HEK293 (cell line): Measurements from ENCODE around the gene FOXO3B.
"Not testable (repeated sequence)": the region's sequence is repeated elsewhere in the genome, so short reads cannot be mapped to it uniquely, and the experiment has no call there.

Source experiments
- CTCF ChIA-PET: fragments of 350-600 bp; formaldehyde crosslinking; extraction: SDS; loops from one replicate; lab custom pipeline; 2021; ENCODE audit warnings: antibody characterized with exemption; lab: Yijun Ruan, JAX
- POLR2A ChIA-PET: fragments of 300-600 bp; formaldehyde crosslinking; extraction: SDS; loops from one replicate; lab custom pipeline; 2020; ENCODE audit warnings: antibody characterized with exemption, inconsistent platforms; lab: Yijun Ruan, JAX
- H3K27ac ChIP-seq: fragments of 200-500 bp; sonication (Bioruptor generic); 2 replicates; pipeline ENCODE4 v1.5.1; 2014; ENCODE audit warnings: low read depth, low read length, control low read depth, inconsistent platforms; ENCODE audit errors: extremely low read depth
- H3K36me3 ChIP-seq, 2 experiments: fragments of 200-500 bp in 1 of 2; sonication (Bioruptor generic) in 1 of 2; 1 replicate in 1 of 2; 2 replicates in 1 of 2; pipeline ENCODE4 v1.5.1; 2014 to 2017; ENCODE audit warnings: inconsistent platforms in 2 of 2, low read length in 2 of 2; ENCODE audit not compliant: control insufficient read depth in 2 of 2, insufficient read depth in 1 of 2
- H3K4me1 ChIP-seq: fragments of 200-500 bp; sonication (Bioruptor generic); 2 replicates; pipeline ENCODE4 v1.5.1; 2014; ENCODE audit warnings: mild to moderate bottlenecking, low read length, inconsistent platforms; ENCODE audit not compliant: control insufficient read depth, insufficient read depth
- H3K4me3 ChIP-seq: 2 replicates; pipeline ENCODE4 v1.5.1; 2011; ENCODE audit warnings: low read depth, mild to moderate bottlenecking, control low read depth, low read length, moderate library complexity
- H3K9me3 ChIP-seq: fragments of 200-500 bp; sonication (Bioruptor generic); 2 replicates; pipeline ENCODE4 v1.5.1; 2014; ENCODE audit warnings: low read depth, low read length, inconsistent platforms; ENCODE audit not compliant: control insufficient read depth, insufficient read depth
- SCRT2 ChIP-seq: fragments of 450-650 bp; formaldehyde crosslinking; IDR thresholded peaks from 2 replicates; pipeline ENCODE4 v1.5.1; 2016; ENCODE audit warnings: missing biosample characterization, missing genetic modification characterization
- ZNF133 ChIP-seq: fragments of 450-650 bp; formaldehyde crosslinking; IDR thresholded peaks from 2 replicates; pipeline ENCODE4 v1.5.1; 2016; ENCODE audit warnings: missing biosample characterization, missing genetic modification characterization
- ZNF335 ChIP-seq: fragments of 450-650 bp; formaldehyde crosslinking; conservative IDR thresholded peaks from 2 replicates; pipeline ENCODE4 v1.5.1; 2016; ENCODE audit warnings: missing biosample characterization, missing genetic modification characterization
- ZNF654 ChIP-seq: fragments of 450-650 bp; formaldehyde crosslinking; IDR thresholded peaks from 2 replicates; pipeline ENCODE4 v1.5.1; 2016; ENCODE audit warnings: low read depth, missing biosample characterization, missing genetic modification characterization

The FOXO3B gene

DNA sequence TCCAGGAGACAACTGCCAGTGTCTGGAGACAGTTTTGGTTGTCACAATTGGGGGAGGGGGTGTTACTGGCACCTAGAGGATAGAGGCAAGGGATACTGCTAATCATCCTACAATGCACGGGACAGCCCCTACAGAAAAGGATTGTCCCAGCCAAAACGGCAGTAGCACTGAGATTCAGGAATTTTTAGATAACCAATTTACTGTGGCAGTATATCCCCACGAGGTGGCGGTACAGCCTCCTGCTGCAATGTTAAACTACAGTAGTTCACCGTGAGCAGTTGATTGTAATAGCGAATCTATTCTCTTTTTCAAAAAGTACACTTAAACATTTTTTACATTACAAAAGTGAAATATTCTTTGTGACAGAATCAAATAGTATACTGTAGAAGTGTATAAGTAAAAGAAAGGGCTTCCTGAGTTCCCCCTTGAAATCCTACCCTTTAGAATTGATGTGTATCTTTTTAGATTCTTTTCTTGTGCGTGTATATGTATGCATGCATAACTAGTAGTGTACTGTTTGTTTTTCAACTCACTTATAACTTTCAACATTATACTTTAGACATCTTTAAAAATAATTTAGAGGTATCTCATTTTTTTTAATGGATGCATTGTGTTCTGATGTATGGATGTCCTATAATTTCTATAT lies 30.4 kb upstream of the FOXO3B start:
- H3K27ac ChIP-seq, POLR2A ChIA-PET, H3K36me3 ChIP-seq, H3K4me1 ChIP-seq, H3K9me3 ChIP-seq, H3K4me3 ChIP-seq: not testable (repeated sequence)
- CTCF ChIA-PET: interaction anchor here (1.1 kb wide), 1 partner anchor 87 kb away, joined by 3 read pairs; no protein-coding TSS in a partner anchor
- TF ChIP-seq ZNF654 (tag by site-specific recombination): peak; percentile 65
- TF ChIP-seq ZNF335: 0 out of 2 replicates have a peak, but pooled peaks have one; percentile 27

GRCh38 chr17:18708215-18708614 lies 26.1 kb upstream of the FOXO3B start:
- POLR2A ChIA-PET, H3K9me3 ChIP-seq: not testable (repeated sequence)

GRCh38 chr17:18705955-18706354 lies 23.8 kb upstream of the FOXO3B start:
- H3K4me1 ChIP-seq, H3K36me3 ChIP-seq, H3K4me3 ChIP-seq, H3K9me3 ChIP-seq, H3K27ac ChIP-seq, POLR2A ChIA-PET, CTCF ChIA-PET: not testable (repeated sequence)

More at GRCh38 chr17:18708215-18708614, 26.1 kb upstream of the FOXO3B start:
- H3K4me1 ChIP-seq, H3K27ac ChIP-seq, H3K36me3 ChIP-seq, CTCF ChIA-PET, H3K4me3 ChIP-seq: not testable (repeated sequence)

DNA sequence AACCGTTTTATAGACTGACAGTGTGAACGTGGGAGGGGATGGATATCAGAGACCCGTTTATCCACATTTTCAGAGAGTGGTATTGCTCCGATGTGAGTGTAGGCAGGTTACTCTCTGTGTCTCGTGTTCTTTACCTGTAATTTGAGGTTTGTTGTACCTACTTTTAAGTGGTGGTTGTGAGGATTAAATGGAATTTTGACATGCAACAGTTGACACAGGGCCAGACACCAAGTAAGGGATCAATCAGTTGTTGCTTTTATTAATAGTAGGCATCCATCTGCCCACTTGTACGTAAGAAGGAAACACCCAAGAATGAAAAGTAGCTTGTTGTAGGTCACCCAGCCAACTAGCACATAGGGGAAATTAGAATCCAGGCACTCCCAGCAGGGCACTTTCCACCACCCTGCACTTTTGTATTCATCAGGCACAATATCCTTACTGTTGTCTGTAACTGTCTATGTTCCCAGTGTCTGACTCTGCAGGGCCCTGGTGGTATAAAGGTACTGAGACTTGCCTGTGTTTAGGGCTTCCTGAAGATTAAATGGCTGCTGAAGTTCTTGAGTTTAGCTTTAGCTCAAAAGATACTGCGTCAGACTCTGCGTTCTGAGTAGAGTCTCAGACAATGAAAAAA lies 16.5 kb upstream of the FOXO3B start:
- peak overlapping the region; percentile 63 for H3K4me3 ChIP-seq
- H3K9me3 ChIP-seq, H3K27ac ChIP-seq, H3K36me3 ChIP-seq, H3K4me1 ChIP-seq, CTCF ChIA-PET: not testable (repeated sequence)
- TF ChIP-seq ZNF133 (tag by site-specific recombination) (peak; percentile 92), SCRT2 (peak; percentile 53)
- POLR2A ChIA-PET: interaction anchor here (1.2 kb wide), 1 partner anchor 16 kb away, joined by 5 read pairs; the partner anchor contains the start of gene FOXO3B

GRCh38 chr17:18695143-18695542 lies 13.0 kb upstream of the FOXO3B start:
- H3K9me3 ChIP-seq, POLR2A ChIA-PET, H3K4me1 ChIP-seq, CTCF ChIA-PET, H3K36me3 ChIP-seq, H3K27ac ChIP-seq, H3K4me3 ChIP-seq: not testable (repeated sequence)

DNA sequence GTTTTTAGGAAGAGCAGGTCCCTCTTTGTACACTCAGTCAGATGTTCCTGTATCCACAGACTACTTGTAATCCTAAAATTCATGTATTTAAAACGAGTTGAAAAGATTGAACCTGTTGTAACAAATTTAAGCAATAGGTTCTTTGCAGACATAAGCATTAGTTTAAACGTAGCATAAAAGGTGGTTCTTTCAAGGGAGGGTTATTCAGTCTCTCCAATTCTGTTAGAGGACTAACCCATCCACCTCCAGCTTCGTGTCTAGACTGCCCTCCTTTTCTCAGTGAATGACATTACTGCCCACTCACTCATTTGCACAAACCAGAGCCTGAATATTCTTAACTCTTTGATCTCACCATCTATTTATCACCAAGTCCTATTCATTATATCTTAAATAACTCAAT lies 554 bp upstream of the FOXO3B start:
- ChIA-PET CTCF (interaction anchor here (0.7 kb wide), 1 partner anchor 1159 kb away, joined by 3 read pairs; no protein-coding TSS in a partner anchor), POLR2A (interaction anchor here (0.5 to 1.1 kb wide), 4 partner anchors 15 to 226 kb away, joined by 3 to 7 read pairs (median 5); partner anchors contain the start of gene PRPSAP2)
- H3K27ac ChIP-seq: peak overlapping the region; percentile 41; the same call in 1 of the 2 replicates
- not testable (repeated sequence) for H3K4me3 ChIP-seq, H3K9me3 ChIP-seq, H3K4me1 ChIP-seq
- H3K36me3 ChIP-seq: peaks cover 0 to 20% of the 10 kb centered on the region in 2 experiments; a peak in 1 of 3 replicates

- H3K27ac ChIP-seq: not testable (repeated sequence)
Observed at GRCh38 chr17:18677381-18677780, 4.7 kb downstream of the FOXO3B start.

DNA sequence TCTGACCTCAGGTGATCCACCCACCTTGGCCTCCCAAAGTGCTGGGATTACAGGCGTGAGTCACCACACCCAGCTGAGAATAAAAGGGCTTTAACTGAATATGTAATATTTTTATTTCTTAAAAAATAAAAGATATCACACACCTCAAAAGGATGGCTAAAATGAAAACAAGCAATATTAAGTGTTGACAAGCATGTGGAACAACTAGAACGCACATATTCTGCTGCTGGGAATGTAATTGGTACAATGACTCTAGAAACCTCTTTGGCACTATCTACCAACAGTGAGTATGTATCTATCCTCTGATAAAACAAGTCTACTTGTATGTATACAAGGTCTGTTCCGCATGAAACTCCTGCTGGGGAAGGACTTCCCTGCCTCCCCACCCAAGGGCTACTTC lies 5.2 kb downstream of the FOXO3B start:
- peaks cover 8 to 49% of the 10 kb centered on the region in 2 experiments; a peak in 2 of 3 replicates for H3K36me3 ChIP-seq
- H3K9me3 ChIP-seq, H3K27ac ChIP-seq, POLR2A ChIA-PET, CTCF ChIA-PET, H3K4me3 ChIP-seq, H3K4me1 ChIP-seq: not testable (repeated sequence)

More at GRCh38 chr17:18677381-18677780, 4.7 kb downstream of the FOXO3B start:
- H3K4me1 ChIP-seq, H3K4me3 ChIP-seq, H3K9me3 ChIP-seq, CTCF ChIA-PET: not testable (repeated sequence)
- POLR2A ChIA-PET: interaction anchor here (0.6 kb wide), 1 partner anchor 52 kb away, joined by 3 read pairs; no protein-coding TSS in a partner anchor
- peaks cover 8 to 45% of the 10 kb centered on the region in 2 experiments; a peak in 2 of 3 replicates for H3K36me3 ChIP-seq

GRCh38 chr17:18672395-18673227 lies 9.5 kb downstream of the FOXO3B start:
- POLR2A ChIA-PET, CTCF ChIA-PET, H3K4me3 ChIP-seq, H3K9me3 ChIP-seq, H3K4me1 ChIP-seq, H3K27ac ChIP-seq: not testable (repeated sequence)
- H3K36me3 ChIP-seq: peaks cover 14 to 63% of the 10 kb centered on the region in 2 experiments
